Measurements from ENCODE around the gene EEIG1. TPM values are rescaled to one million over a fixed set of nuclear protein-coding genes. Genes with fewer than 3 reads are reported as not detected.

The EEIG1 gene
- total RNA-seq, 1 experiment from 2014 or later = 52.3 TPM

GRCh38 chr9:127999461-127999860, 18.7 kb upstream of the EEIG1 start:
- no peak overlapping the region for H3K9ac ChIP-seq (ENCODE audit: extremely low read depth, insufficient read length, low read length)
- no peaks in the 10 kb centered on the region for H4K20me1 ChIP-seq (ENCODE audit: control insufficient read depth, insufficient read depth, insufficient read length)
- no peak overlapping the region for H4K5ac ChIP-seq (ENCODE audit: insufficient read length, low read depth, low read length)
- Mint-ChIP-seq H3K4me3 (no peak overlapping the region), H3K4me1 (peaks cover 8 to 12% of the 10 kb centered on the region in 2 experiments), H3K27me3 (ENCODE audit: low read depth) (peaks cover 1% of the 10 kb centered on the region; the same call in 1 of the 2 replicates), H3K27ac (no peak overlapping the region), H3K9me3 (peaks cover 5 to 6% of the 10 kb centered on the region in 2 experiments; a peak in 2 of 5 replicates), H3K36me3 (ENCODE audit: insufficient read depth in 1 of 3, low read depth in 3 of 3) (no peaks in the 10 kb centered on the region)
- H3K27ac ChIP-seq (ENCODE audit: insufficient read length, low read depth, low read length) = no peak overlapping the region
- no peak overlapping the region for H3K23ac ChIP-seq (ENCODE audit: insufficient read length, low read depth, low read length)
- no peak overlapping the region for H4K8ac ChIP-seq (replicated peaks; ENCODE audit: insufficient read length, low read depth, low read length)
- H2BK20ac ChIP-seq (ENCODE audit: low read depth, low read length, poor library complexity, severe bottlenecking) = no peak overlapping the region
- no peak overlapping the region for H4K91ac ChIP-seq (ENCODE audit: insufficient read length, low read depth, low read length)
- no peak overlapping the region for H2BK15ac ChIP-seq (ENCODE audit: low read depth, low read length)
- no peak overlapping the region for H2BK120ac ChIP-seq (ENCODE audit: low read depth, low read length, poor library complexity, severe bottlenecking)
- no peaks in the 10 kb centered on the region for H3K4me1 ChIP-seq (ENCODE audit: insufficient read depth, low read length)
- H3K27me3 ChIP-seq (ENCODE audit: insufficient read depth, low read length) = no peaks in the 10 kb centered on the region
- H3K9me3 ChIP-seq (ENCODE audit: control insufficient read depth, low read depth, low read length) = no peaks in the 10 kb centered on the region
- no CpG with 5 or more reads among the region's 2 CpGs for WGBS (ENCODE audit: extremely low coverage, insufficient read length, low lambda C conversion rate)
- DNase-seq = no peak
- H3T11ph ChIP-seq (ENCODE audit: low read length) = no peak overlapping the region
- no peak overlapping the region for H2BK5ac ChIP-seq (ENCODE audit: insufficient read length, low read length)
- H3K4ac ChIP-seq (ENCODE audit: low read depth, low read length) = no peak overlapping the region
- no peak overlapping the region for H3K4me2 ChIP-seq (ENCODE audit: insufficient read depth, insufficient read length, low read length)
- no peaks in the 10 kb centered on the region for H3K79me2 ChIP-seq (ENCODE audit: insufficient read depth, low read length)
- H2AK5ac ChIP-seq (ENCODE audit: insufficient read length, low read length) = no peak overlapping the region
- H3K56ac ChIP-seq (ENCODE audit: insufficient read length, low read depth, low read length) = no peak overlapping the region
- H3K79me1 ChIP-seq (ENCODE audit: insufficient read depth, low read depth, low read length, poor library complexity, severe bottlenecking) = no peaks in the 10 kb centered on the region
- no peak overlapping the region for H2BK12ac ChIP-seq (ENCODE audit: insufficient read length, low read depth, low read length)
- no peak for TF ChIP-seq CTCF (conservative IDR thresholded peaks at IDR 0.05)
- H3K23me2 ChIP-seq (ENCODE audit: insufficient read length, low read depth, low read length, poor library complexity, severe bottlenecking) = no peaks in the 10 kb centered on the region
- H3K14ac ChIP-seq (ENCODE audit: insufficient read depth, low read length) = no peak overlapping the region
- no peak overlapping the region for H3K18ac ChIP-seq (ENCODE audit: insufficient read length, low read depth, low read length)
- no peak overlapping the region for H2AFZ ChIP-seq (ENCODE audit: low read length)

All from H9 (cell line).